ENCODE results near the gene PRRT1. TPM values are rescaled to one million over a fixed set of nuclear protein-coding genes. Genes with fewer than 3 reads are reported as not detected.

PRRT1 gene
- total RNA-seq, 1 donor from 2014 or later, result 1.2 TPM

Other genes with a start within 250 kb of the PRRT1 start
- gene ZBTB12, start 249.9 kb downstream of the PRRT1 start, total RNA-seq (ENCODE audit: insufficient read depth, low replicate concordance), result 1.9 TPM
- gene C2, start 224.2 kb downstream of the PRRT1 start, total RNA-seq (ENCODE audit: insufficient read depth, low replicate concordance), result 27.0 TPM
- gene CFB, start 205.8 kb downstream of the PRRT1 start, total RNA-seq (ENCODE audit: insufficient read depth, low replicate concordance), result 34.7 TPM
- gene NELFE, start 193.0 kb downstream of the PRRT1 start, total RNA-seq (ENCODE audit: insufficient read depth, low replicate concordance), result 54.9 TPM
- gene SKIC2, start 192.8 kb downstream of the PRRT1 start, total RNA-seq (ENCODE audit: insufficient read depth, low replicate concordance), result 34.7 TPM
- 13.2 TPM for gene DXO, start 179.8 kb downstream of the PRRT1 start, total RNA-seq (ENCODE audit: insufficient read depth, low replicate concordance)
- 26.2 TPM for gene C4A, start 169.9 kb downstream of the PRRT1 start, total RNA-seq (ENCODE audit: insufficient read depth, low replicate concordance)
- 32.3 TPM for gene C4B, start 137.1 kb downstream of the PRRT1 start, total RNA-seq (ENCODE audit: insufficient read depth, low replicate concordance)
- not detected for gene CYP21A2, start 113.5 kb downstream of the PRRT1 start, total RNA-seq (ENCODE audit: insufficient read depth, low replicate concordance)
- 24.1 TPM for gene TNXB, start 42.6 kb downstream of the PRRT1 start, total RNA-seq (ENCODE audit: insufficient read depth, low replicate concordance)
- gene ATF6B, start 23.7 kb downstream of the PRRT1 start, total RNA-seq (ENCODE audit: insufficient read depth, low replicate concordance), result 14.4 TPM
- 1.2 TPM for gene FKBPL, start 21.7 kb downstream of the PRRT1 start, total RNA-seq (ENCODE audit: insufficient read depth, low replicate concordance)
- 9.6 TPM for gene PPT2, start 2.2 kb upstream of the PRRT1 start, total RNA-seq (ENCODE audit: insufficient read depth, low replicate concordance)
- gene EGFL8, start 12.7 kb upstream of the PRRT1 start, total RNA-seq (ENCODE audit: insufficient read depth, low replicate concordance), result 1.9 TPM
- 11.1 TPM for gene AGPAT1, start 24.1 kb upstream of the PRRT1 start, total RNA-seq (ENCODE audit: insufficient read depth, low replicate concordance)
- 29.4 TPM for gene RNF5, start 26.5 kb upstream of the PRRT1 start, total RNA-seq (ENCODE audit: insufficient read depth, low replicate concordance)
- 2.9 TPM for gene AGER, start 32.3 kb upstream of the PRRT1 start, total RNA-seq (ENCODE audit: insufficient read depth, low replicate concordance)
- 42.6 TPM for gene PBX2, start 38.3 kb upstream of the PRRT1 start, total RNA-seq (ENCODE audit: insufficient read depth, low replicate concordance)
- gene GPSM3, start 40.7 kb upstream of the PRRT1 start, total RNA-seq (ENCODE audit: insufficient read depth, low replicate concordance), result 1.2 TPM
- gene NOTCH4, start 72.1 kb upstream of the PRRT1 start, total RNA-seq (ENCODE audit: insufficient read depth, low replicate concordance), result 6.7 TPM
- 1.7 TPM for gene TSBP1, start 220.0 kb upstream of the PRRT1 start, total RNA-seq (ENCODE audit: insufficient read depth, low replicate concordance)

All from umbilical cord (tissue), 1 donor.